Inflammatory macrophage treated with lipopolysaccharide for 4 hours (primary cell): ENCODE data around the gene BARHL2.

Experiments
- DNase-seq: peaks from one replicate; pipeline ENCODE4 v3.0.0-alpha.2; 2020

Gene BARHL2

GRCh38 chr1:90724361-90724760, 7.3 kb upstream of the BARHL2 start:
- no peak for DNase-seq

- no peak for DNase-seq
Observed at GRCh38 chr1:90723590-90724108, 6.5 kb upstream of the BARHL2 start.

GRCh38 chr1:90722874-90723589, 5.9 kb upstream of the BARHL2 start:
- peak; percentile 20 for DNase-seq

GRCh38 chr1:90721210-90722194, 4.4 kb upstream of the BARHL2 start:
- peak; percentile 61 for DNase-seq

- no peak for DNase-seq
Observed at GRCh38 chr1:90720145-90720636, 3.1 kb upstream of the BARHL2 start.

GRCh38 chr1:90719330-90720144, 2.4 kb upstream of the BARHL2 start:
- no peak for DNase-seq

GRCh38 chr1:90718411-90719329, 1.6 kb upstream of the BARHL2 start:
- no peak for DNase-seq

- DNase-seq, result no peak
Observed at GRCh38 chr1:90717665-90718410, 736 bp upstream of the BARHL2 start.

GRCh38 chr1:90717356-90717664, 208 bp upstream of the BARHL2 start:
- no peak for DNase-seq

GRCh38 chr1:90716243-90716551, 905 bp downstream of the BARHL2 start:
- DNase-seq, result no peak

GRCh38 chr1:90715309-90715708, 1.8 kb downstream of the BARHL2 start:
- no peak for DNase-seq

- DNase-seq, result no peak
Observed at GRCh38 chr1:90714521-90714951, 2.6 kb downstream of the BARHL2 start.

GRCh38 chr1:90713741-90714509, 3.2 kb downstream of the BARHL2 start:
- no peak for DNase-seq

GRCh38 chr1:90712915-90713730, 4.0 kb downstream of the BARHL2 start:
- no peak for DNase-seq

- no peak for DNase-seq
Observed at GRCh38 chr1:90712153-90712856, 4.8 kb downstream of the BARHL2 start.

GRCh38 chr1:90711696-90712095, 5.4 kb downstream of the BARHL2 start:
- no peak for DNase-seq

- DNase-seq, result no peak
Observed at GRCh38 chr1:90710579-90711536, 6.2 kb downstream of the BARHL2 start.
